Measurements from ENCODE around the gene CES4A.

- no peak for TF ChIP-seq POLR2A (IDR thresholded peaks at IDR 0.05)
- TF ChIP-seq CTCF (IDR thresholded peaks at IDR 0.05): no peak
Measured at GRCh38 chr16:67053767-67054334, 65.5 kb downstream of the CES4A start.

Measured in tibial nerve (tissue), 3 donors.